Measurements from ENCODE around the gene LDLRAD2.
"Not testable (repeated sequence)": the region's sequence is repeated elsewhere in the genome, so short reads cannot be mapped to it uniquely, and the experiment has no call there.

Gene LDLRAD2

GRCh38 chr1:21823980-21824702 is 12.1 kb downstream of the LDLRAD2 start:
- no peak for DNase-seq (ENCODE audit: low read depth in 2 of 2)

DNA sequence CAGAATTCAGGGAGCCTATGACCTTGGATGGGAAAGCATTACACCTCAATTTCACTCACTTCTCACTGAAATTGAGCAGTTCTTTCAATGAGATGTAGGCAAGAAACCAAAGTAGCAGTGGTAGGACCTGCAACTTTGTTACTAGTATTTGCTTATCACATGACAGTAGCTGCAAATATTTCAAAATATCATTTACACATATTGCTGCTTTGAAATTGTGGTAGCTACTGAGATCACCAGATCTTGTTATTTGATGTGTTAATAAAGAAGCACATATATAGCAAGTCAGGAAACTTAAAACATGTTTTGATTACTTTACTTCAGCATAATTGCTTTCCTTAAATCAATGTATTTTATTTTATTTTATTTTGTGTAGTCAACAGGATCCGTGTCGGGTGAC is 12.9 kb downstream of the LDLRAD2 start:
- DNase-seq (ENCODE audit: low read depth in 2 of 2): no peak

DNA sequence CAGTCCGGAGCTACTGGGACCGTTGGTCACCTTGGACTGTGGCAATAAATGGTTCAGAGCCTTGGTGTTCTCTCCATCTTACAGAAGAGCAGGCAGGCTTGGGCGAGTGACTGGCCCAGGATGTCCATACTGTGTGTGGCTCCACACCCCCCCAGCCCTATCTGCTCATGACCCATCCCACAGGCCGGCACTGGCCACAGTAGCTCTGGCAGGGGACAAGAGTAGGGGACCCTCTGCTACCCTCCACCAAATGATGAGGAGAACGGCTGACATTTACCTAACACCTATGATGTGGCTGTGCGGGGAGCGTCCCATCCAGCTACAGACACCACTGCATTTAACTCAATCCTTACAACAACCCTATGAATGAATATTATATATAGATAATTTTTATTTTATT is 13.3 kb downstream of the LDLRAD2 start:
- DNase-seq (ENCODE audit: low read depth in 2 of 2): no peak

- not testable (repeated sequence) for DNase-seq (ENCODE audit: low read depth in 2 of 2)
Measured at GRCh38 chr1:21826694-21827093, 14.6 kb downstream of the LDLRAD2 start.

GRCh38 chr1:21827141-21827679 is 15.1 kb downstream of the LDLRAD2 start:
- DNase-seq (ENCODE audit: low read depth in 2 of 2): no peak

GRCh38 chr1:21828075-21828474 is 16.0 kb downstream of the LDLRAD2 start:
- no peak for DNase-seq (ENCODE audit: low read depth in 2 of 2)

GRCh38 chr1:21828506-21829210 is 16.6 kb downstream of the LDLRAD2 start:
- no peak for DNase-seq (ENCODE audit: low read depth in 2 of 2)

GRCh38 chr1:21829294-21829693 is 17.2 kb downstream of the LDLRAD2 start:
- DNase-seq (ENCODE audit: low read depth in 2 of 2): no peak

DNA sequence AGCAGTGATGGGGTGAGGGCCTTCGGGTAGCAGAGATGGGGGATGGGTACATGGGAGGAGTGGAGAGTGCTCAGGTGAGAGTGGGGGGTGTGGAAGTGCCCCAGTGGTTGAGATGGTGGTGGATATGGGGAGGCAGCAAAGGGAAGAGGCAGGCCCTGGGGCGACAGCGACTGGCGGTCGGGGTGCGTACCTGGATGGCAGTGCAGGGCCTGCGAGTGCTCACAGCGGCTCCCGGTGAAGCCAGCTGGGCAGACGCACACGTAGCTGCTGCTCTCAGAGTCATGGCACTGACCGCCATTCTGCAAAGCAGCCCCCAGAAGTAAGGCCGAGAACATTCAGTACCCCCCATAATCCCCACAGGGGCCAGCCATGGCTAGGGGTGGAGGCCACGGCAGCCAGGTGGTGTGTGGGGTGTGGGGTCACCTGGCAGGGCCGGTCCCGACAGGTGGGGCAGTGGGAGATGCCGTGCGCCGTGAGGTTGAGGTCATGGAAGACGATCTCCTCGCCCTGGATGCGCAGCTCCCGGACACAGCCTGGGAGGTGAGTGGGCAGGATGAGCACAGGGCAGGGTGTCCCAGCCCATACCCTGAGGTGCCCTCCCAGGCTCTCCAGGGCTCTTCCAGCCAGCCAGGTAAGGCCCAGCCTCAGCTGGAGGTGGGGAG is 18.9 kb downstream of the LDLRAD2 start:
- no peak for DNase-seq (ENCODE audit: low read depth in 2 of 2)

GRCh38 chr1:21831454-21831970 is 19.4 kb downstream of the LDLRAD2 start:
- DNase-seq (ENCODE audit: low read depth in 2 of 2): no peak

- DNase-seq (ENCODE audit: low read depth in 2 of 2): no peak
Measured at GRCh38 chr1:21833392-21833976, 21.4 kb downstream of the LDLRAD2 start.

DNA sequence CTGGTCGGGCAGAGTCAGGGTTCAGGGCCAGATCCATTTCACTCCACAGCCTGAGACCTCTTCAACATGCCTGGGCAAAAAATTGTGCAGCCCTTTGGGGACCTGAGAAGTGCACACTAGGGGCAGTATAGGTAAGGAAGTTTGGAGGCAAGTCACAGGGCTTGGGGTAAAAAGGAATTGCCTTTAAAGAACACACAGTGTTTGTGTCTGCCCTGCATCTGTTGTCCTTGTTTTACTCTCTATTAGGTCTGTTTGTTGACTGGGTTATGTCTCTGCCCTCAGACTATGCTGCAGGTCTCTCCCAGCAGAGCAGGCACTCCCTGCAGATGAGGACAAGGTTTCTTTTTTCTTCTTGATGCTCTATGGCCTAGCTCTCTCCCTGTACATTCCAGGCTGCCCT is 22.0 kb downstream of the LDLRAD2 start:
- DNase-seq (ENCODE audit: low read depth in 2 of 2): no peak

DNA sequence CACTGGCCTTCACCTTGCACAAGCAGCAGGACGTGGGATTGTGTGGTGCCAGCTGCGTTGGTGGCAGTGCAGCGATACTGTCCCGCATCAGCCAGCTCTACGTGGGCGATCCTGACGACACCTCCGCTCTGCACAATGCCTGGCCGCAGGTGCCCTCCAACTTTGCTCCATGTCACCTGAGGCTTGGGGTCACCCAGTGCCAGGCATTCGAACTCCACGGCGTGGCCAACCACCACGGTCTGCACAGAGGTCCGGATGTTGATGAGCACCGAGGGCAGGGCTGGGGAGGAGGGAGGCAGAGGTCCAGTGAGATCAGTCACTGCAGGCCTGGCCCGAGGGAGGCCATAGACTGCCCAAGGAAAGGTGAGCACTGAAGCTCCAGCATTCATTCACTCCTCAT is 22.6 kb downstream of the LDLRAD2 start:
- no peak for DNase-seq (ENCODE audit: low read depth in 2 of 2)

GRCh38 chr1:21836010-21836409 is 23.9 kb downstream of the LDLRAD2 start:
- DNase-seq (ENCODE audit: low read depth in 2 of 2): no peak

GRCh38 chr1:21836729-21837128 is 24.7 kb downstream of the LDLRAD2 start:
- no peak for DNase-seq (ENCODE audit: low read depth in 2 of 2)

GRCh38 chr1:21837476-21837875 is 25.4 kb downstream of the LDLRAD2 start:
- DNase-seq (ENCODE audit: low read depth in 2 of 2): no peak

GRCh38 chr1:21838359-21839157 is 26.5 kb downstream of the LDLRAD2 start:
- DNase-seq (ENCODE audit: low read depth in 2 of 2): no peak

- DNase-seq (ENCODE audit: low read depth in 2 of 2): no peak
Measured at GRCh38 chr1:21839337-21840037, 27.4 kb downstream of the LDLRAD2 start.

- no peak for DNase-seq (ENCODE audit: low read depth in 2 of 2)
Measured at GRCh38 chr1:21840981-21841380, 28.9 kb downstream of the LDLRAD2 start.

DNA sequence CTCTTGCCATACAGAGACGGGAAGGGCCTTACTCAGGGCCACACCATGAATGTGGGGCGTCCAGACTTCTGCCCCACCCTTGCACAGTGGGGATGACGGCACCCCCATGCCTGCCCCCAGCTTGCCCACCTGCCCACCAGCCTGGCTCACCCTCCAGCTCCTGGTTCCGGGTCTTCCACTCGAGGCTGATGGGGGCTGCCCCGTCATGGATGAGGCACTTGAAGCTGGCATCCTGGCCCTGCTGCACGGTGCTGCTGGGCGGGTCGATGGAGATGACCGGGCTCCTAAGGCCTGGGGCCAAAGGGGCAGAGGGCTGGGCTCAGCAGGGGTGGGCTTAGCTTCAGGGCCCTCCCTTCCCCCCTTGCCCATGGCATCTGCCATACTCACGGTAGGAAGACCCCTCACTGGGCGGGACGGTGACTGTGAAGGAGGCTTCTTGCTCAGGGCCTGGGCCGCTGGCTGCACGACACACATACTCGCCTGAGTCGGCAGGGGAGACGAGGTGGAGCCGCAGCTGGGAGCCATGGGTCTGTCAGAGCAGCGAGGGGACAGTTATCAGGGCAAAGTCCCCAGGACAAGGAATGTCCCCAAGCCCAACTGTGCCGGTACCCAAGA is 29.9 kb downstream of the LDLRAD2 start:
- no peak for DNase-seq (ENCODE audit: low read depth in 2 of 2)

Measured in stimulated activated CD8-positive, alpha-beta memory T cell treated with anti-CD3 and anti-CD28 coated beads, Interleukin-7, amount 100 ng/mL, for 4 hours (primary cell).